Psoas muscle (tissue), 8 donors: ENCODE data around the gene IRF2BP1. TPM values are rescaled to one million over a fixed set of nuclear protein-coding genes. Genes with fewer than 3 reads are reported as not detected.

Source experiments
- ATAC-seq, 4 donors: fragments of 200-7000 bp; cut with Tn5 transposase; one replicate each; pipeline ENCODE4 v1.9.1; 2020; ENCODE audit warnings: moderate library complexity in 3 of 4, mild to moderate bottlenecking in 2 of 4
- DNase-seq, 2 donors: peaks; one replicate each; pipeline ENCODE4 v3.0.0-alpha.2; 2020
- H3K27ac ChIP-seq: fragments of 200-600 bp; one replicate; pipeline ENCODE4 v1.8.0; 2022
- H3K27me3 ChIP-seq, 3 donors: fragments of 200-600 bp in 1 of 3; one replicate each; pipeline versions ENCODE4 v1.6.1 to v1.8.0; 2013 to 2022; ENCODE audit warnings: low read length in 2 of 3, mild to moderate bottlenecking in 2 of 3, moderate library complexity in 1 of 3; ENCODE audit not compliant: insufficient read depth in 3 of 3
- H3K36me3 ChIP-seq, 2 donors: fragments of 200-600 bp in 1 of 2; one replicate each; pipeline versions ENCODE4 v1.6.1 to v1.8.0; 2013 to 2022; ENCODE audit warnings: low read depth in 1 of 2, mild to moderate bottlenecking in 1 of 2, moderate library complexity in 1 of 2; ENCODE audit not compliant: insufficient read depth in 1 of 2
- H3K4me1 ChIP-seq: fragments of 200-600 bp; one replicate; pipeline ENCODE4 v1.8.0; 2022
- H3K4me3 ChIP-seq: fragments of 200-600 bp; one replicate; pipeline ENCODE4 v1.8.0; 2022; ENCODE audit warnings: mild to moderate bottlenecking
- H3K9me3 ChIP-seq: fragments of 200-600 bp; one replicate; pipeline ENCODE4 v1.8.0; 2022
- WGBS, 3 donors: extraction: QIAGEN DNeasy Blood & Tissue Kit; methylation state at CpG; one replicate each; pipeline versions ENCODE4 v1.1.6 to v1.1.7; 2013; 5-methylcytosine and 5-hydroxymethylcytosine counted together
- intact Hi-C, 2 donors: fragments of 100-400 bp; cut with DNase I; formaldehyde crosslinking; loops; one replicate each; pipeline versions ENCODE4 v1.11.0 to v1.14.2; 2022
- long read RNA-seq, 2 donors: library from polyadenylated mRNA; unstranded; transcript quantifications; one replicate each; pipeline ENCODE4 v2.0.0, GENCODE V29; 2021
- polyA plus RNA-seq, 3 donors: library from polyadenylated mRNA; stranded (reverse); fragments of 200-250 nt; gene quantifications; one replicate each; pipeline ENCODE4 v1.2.3, GENCODE V29; 2013
- total RNA-seq, 4 donors: library from RNA; stranded (reverse); fragmentation: NEBNext Ultra II Directional in 2 of 4; extraction: Animal tissue kit (Norgen Biotek cat#: 25700) in 2 of 4; gene quantifications; one replicate each; pipeline versions ENCODE4 v1.2.1 to v1.2.4, GENCODE V29; 2021 to 2023
- TF ChIP-seq, protein P1 (sequence below): fragments of 200-600 bp; IDR thresholded peaks from one replicate; pipeline ENCODE4 v1.8.0; 2022; ENCODE audit warnings: antibody characterized with exemption
- donor health status: healthy with polysubstance abuse.
- donor health status: DM: no; HTN: no; CAD: no; lungs with moderate emphysema.
- donor health status: Bipolar disorder and iron deficiency.
- donor health status: healthy.
- donor health status: DM: yes; HTN: yes; CAD: no.
- donor health status: DM: no; HTN: no; CAD: no.
- donor health status: DM: no; HTN: no; CAD: no.
- donor health status: DM: yes; HTN: yes; CAD: no.

IRF2BP1 gene
- 10 to 100 TPM; 16.2 to 25.4 (median 21.1) TPM for total RNA-seq
- polyA plus RNA-seq = 10 to 100 TPM; 12.6 to 17.6 (median 14.2) TPM
- long read RNA-seq, donor 1, transcript IRF2BP1-201 (1 exons, 2,564 nt) = major isoform, 19 of 19 reads
- long read RNA-seq, donor 1, partial matches to known transcripts = 0 of 19 reads
- long read RNA-seq, donor 1, other reads (novel, unspliced or antisense) = 0 of 19 reads
- long read RNA-seq, donor 2, transcript IRF2BP1-201 (1 exons, 2,564 nt) = major isoform, 27 of 27 reads
- long read RNA-seq, donor 2, partial matches to known transcripts = 0 of 27 reads
- long read RNA-seq, donor 2, other reads (novel, unspliced or antisense) = 0 of 27 reads

- Histone ChIP-seq H3K27ac (peak within 1 kb of the TSS; percentile 86), H3K36me3 (peaks cover 0 to 28% of the 10 kb centered on the region in 2 donors), H3K9me3 (no peaks in the 10 kb centered on the region), H3K4me3 (peak within 1 kb of the TSS; percentile 87), H3K27me3 (no peaks in the 10 kb centered on the region), H3K4me1 (peaks cover 29% of the 10 kb centered on the region)
- intact Hi-C loops = loop anchor here (2.0 to 5.0 kb wide), 2 partner anchors 21 to 112 kb away; partner anchors contain the start of genes CCDC61 (in 1 of the 2) and FOXA3 (in 1 of the 2)
- ATAC-seq (peak; percentile 83 to 89 (median 85)), DNase-seq (peak; percentile 91 to 95)
- TF ChIP-seq, protein P1, sequence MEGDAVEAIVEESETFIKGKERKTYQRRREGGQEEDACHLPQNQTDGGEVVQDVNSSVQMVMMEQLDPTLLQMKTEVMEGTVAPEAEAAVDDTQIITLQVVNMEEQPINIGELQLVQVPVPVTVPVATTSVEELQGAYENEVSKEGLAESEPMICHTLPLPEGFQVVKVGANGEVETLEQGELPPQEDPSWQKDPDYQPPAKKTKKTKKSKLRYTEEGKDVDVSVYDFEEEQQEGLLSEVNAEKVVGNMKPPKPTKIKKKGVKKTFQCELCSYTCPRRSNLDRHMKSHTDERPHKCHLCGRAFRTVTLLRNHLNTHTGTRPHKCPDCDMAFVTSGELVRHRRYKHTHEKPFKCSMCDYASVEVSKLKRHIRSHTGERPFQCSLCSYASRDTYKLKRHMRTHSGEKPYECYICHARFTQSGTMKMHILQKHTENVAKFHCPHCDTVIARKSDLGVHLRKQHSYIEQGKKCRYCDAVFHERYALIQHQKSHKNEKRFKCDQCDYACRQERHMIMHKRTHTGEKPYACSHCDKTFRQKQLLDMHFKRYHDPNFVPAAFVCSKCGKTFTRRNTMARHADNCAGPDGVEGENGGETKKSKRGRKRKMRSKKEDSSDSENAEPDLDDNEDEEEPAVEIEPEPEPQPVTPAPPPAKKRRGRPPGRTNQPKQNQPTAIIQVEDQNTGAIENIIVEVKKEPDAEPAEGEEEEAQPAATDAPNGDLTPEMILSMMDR = no peak
- WGBS, 3 donors = 0 to 1% (median 1%) methylated on average over 58 to 107 of the region's 107 CpGs
These were observed at the start of gene IRF2BP1 for GRCh38 chr19:45885556-45886426. Gene IRF2BP1 (minus strand): TSS chr19:45886141. CDS start chr19:45885774, 367 bp downstream.

DNA sequence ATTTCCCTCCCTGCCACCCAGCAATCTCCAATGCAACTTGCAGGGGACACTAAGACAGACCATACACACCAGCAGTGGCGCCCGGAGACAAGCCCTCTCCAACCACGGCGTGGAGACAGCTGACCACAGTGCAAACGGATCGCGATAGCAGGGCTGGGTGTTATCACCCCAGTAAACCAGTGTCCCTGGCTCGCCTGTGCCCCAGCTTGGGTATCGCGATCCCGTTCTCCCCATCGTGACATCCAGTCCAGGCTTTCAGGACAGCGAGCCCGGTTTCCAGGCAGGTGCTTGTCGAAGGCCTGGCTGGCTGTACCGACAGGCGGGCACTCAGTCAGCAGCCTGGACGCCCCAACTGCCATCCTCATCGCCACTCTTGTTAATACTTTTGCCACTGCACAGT, 49.3 kb upstream of the IRF2BP1 start:
- no peak overlapping the region for H3K4me3 ChIP-seq
- no peaks in the 10 kb centered on the region for H3K36me3 ChIP-seq
- TF ChIP-seq, protein P1 = no peak
- H3K27me3 ChIP-seq = peaks cover 2 to 62% (median 5%) of the 10 kb centered on the region in 3 donors
- ATAC-seq (no peak), DNase-seq (peak in 1 of 2 donors; percentile 49)
- H3K27ac ChIP-seq = no peak overlapping the region
- 51 to 60% (median 57%) methylated on average over 19 of the region's 19 CpGs for WGBS, 3 donors
- H3K4me1 ChIP-seq = no peaks in the 10 kb centered on the region
- intact Hi-C loops = no loop called here
- H3K9me3 ChIP-seq = no peaks in the 10 kb centered on the region

DNA sequence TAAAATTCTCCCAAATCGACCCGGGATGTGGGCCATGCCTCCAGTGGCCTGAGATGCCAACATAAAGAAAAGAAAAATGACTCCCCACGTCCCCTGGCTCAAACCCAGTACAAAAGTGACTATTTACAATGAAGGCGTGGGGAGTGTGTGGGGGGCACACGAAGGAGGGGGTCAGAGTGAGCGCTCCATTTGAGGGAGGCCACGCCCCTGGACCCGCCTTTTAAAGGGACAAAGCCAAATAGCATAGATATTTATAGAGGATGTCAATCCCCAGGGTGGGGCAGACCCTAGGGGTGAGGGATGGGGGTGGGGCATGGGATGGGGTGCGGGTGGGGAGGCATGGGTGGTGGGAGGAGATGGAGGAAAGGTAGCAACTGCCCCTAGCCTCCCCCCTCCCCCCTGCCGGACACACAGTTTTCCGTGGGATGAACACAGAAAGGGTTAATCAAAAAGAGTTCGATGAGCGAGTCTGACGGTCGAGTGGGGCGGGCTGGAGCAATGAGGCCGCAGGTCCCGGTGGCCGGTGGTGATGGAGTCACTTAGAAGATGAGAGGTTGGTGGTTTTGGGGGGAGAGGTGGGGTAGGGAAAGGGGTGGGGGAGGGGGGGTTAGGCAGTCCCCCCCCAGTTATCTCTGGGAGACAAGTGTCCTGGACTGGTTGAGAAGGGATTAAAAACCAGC, 48.8 kb upstream of the IRF2BP1 start:
- no peak for ATAC-seq
- DNase-seq = peak in 1 of 2 donors; percentile 19
- no peaks in the 10 kb centered on the region for H3K36me3 ChIP-seq
- H3K4me1 ChIP-seq = no peaks in the 10 kb centered on the region
- WGBS, 3 donors = 27 to 29% (median 28%) methylated on average over 19 of the region's 19 CpGs
- H3K4me3 ChIP-seq = no peak overlapping the region
- intact Hi-C loops = no loop called here
- no peaks in the 10 kb centered on the region for H3K9me3 ChIP-seq
- TF ChIP-seq, protein P1 = no peak
- H3K27me3 ChIP-seq = peaks cover 2 to 59% (median 4%) of the 10 kb centered on the region in 3 donors
- H3K27ac ChIP-seq = no peak overlapping the region

DNA sequence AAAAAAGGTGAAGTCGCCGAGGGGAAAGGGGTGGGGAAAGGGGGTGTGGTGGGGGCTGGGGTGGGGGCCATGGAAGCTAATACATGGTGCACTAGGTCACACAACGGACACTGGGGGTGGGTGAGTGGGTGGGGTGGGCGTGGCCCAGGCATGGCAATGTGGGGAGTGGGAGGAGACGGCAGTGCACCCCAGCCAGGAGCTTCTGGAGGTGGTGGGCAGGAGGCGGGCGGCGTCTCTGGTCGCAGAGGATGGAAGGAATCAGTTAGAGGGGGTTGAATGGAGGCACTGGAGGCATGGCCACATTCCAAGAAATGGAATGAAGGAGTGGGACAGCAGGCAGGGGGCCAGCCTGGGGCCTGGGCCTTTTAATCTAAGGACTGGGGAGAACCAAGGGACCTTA, 47.8 kb upstream of the IRF2BP1 start:
- Histone ChIP-seq H3K9me3 (no peaks in the 10 kb centered on the region), H3K27ac (no peak overlapping the region), H3K4me3 (no peak overlapping the region), H3K36me3 (no peaks in the 10 kb centered on the region), H3K4me1 (no peaks in the 10 kb centered on the region), H3K27me3 (peaks cover 0 to 50% (median 4%) of the 10 kb centered on the region in 3 donors)
- intact Hi-C loops = no loop called here
- WGBS, 3 donors = 50 to 60% (median 54%) methylated on average over 9 of the region's 9 CpGs
- DNase-seq (peak in 1 of 2 donors; percentile 17), ATAC-seq (no peak)
- TF ChIP-seq, protein P1 = no peak
